ENCODE results near the gene MAML3. TPM values are rescaled to one million over a fixed set of nuclear protein-coding genes. Genes with fewer than 3 reads are reported as not detected.

MAML3 gene
- polyA plus RNA-seq, 1 donor (not counting 4 experiments of a cell fraction or from before 2014, with no cell fraction given) = 0.68 TPM

DNA sequence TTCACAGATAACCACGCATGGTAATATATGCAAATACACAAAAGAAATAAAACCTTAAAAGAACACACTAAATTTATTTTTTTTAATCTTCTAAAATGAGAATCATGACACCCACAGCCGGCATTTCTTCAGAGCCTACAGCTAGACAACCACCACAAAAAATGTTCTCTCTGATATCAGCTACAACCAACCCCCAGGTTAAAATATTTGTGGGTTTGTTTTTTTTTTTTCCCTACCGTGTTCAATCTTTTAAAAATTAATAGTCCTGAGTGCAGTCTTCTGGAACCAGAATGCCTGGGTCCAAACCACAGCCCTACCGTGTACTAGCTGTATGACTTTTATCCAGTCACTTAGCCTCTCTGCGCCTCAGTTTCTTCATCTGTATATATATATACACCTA lies 36.0 kb downstream of the MAML3 start:
- TF ChIP-seq, protein P1, sequence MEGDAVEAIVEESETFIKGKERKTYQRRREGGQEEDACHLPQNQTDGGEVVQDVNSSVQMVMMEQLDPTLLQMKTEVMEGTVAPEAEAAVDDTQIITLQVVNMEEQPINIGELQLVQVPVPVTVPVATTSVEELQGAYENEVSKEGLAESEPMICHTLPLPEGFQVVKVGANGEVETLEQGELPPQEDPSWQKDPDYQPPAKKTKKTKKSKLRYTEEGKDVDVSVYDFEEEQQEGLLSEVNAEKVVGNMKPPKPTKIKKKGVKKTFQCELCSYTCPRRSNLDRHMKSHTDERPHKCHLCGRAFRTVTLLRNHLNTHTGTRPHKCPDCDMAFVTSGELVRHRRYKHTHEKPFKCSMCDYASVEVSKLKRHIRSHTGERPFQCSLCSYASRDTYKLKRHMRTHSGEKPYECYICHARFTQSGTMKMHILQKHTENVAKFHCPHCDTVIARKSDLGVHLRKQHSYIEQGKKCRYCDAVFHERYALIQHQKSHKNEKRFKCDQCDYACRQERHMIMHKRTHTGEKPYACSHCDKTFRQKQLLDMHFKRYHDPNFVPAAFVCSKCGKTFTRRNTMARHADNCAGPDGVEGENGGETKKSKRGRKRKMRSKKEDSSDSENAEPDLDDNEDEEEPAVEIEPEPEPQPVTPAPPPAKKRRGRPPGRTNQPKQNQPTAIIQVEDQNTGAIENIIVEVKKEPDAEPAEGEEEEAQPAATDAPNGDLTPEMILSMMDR (optimal IDR thresholded peaks at IDR 0.05 in 1 of 3, IDR thresholded peaks at IDR 0.05 in 1 of 3, conservative IDR thresholded peaks at IDR 0.05 in 1 of 3; ENCODE audit: extremely low read depth in 1 of 3, insufficient read depth in 2 of 3, low read length in 3 of 3) = no peak
- no peak for TF ChIP-seq EZH2 (IDR thresholded peaks at IDR 0.05; ENCODE audit: low read length)
- Histone ChIP-seq H3K36me3 (ENCODE audit: control insufficient read depth in 2 of 2, extremely low read depth in 1 of 2, insufficient read depth in 2 of 2, low read length in 2 of 2) (no peaks in the 10 kb centered on the region), H3K4me1 (ENCODE audit: control insufficient read depth, extremely low read depth, insufficient read depth, low read length) (peaks cover 11% of the 10 kb centered on the region), H3K9me3 (ENCODE audit: control insufficient read depth, low read depth, low read length) (no peaks in the 10 kb centered on the region), H3K27me3 (ENCODE audit: control insufficient read depth, extremely low read depth, insufficient read depth, low read length) (no peaks in the 10 kb centered on the region), H3K4me3 (ENCODE audit: control insufficient read depth in 2 of 3, extremely low read depth in 1 of 3, insufficient read depth in 2 of 3, low read depth in 1 of 3, low read length in 3 of 3) (no peak overlapping the region), H3K27ac (ENCODE audit: control insufficient read depth, insufficient read depth, low read length) (no peak overlapping the region), H3K9me1 (ENCODE audit: control insufficient read depth, extremely low read depth, insufficient read depth, low read length) (no peaks in the 10 kb centered on the region), H3K79me2 (ENCODE audit: control insufficient read depth, insufficient read depth, low read length) (no peaks in the 10 kb centered on the region), H2AFZ (ENCODE audit: control insufficient read depth, low read length) (no peak overlapping the region), H3K9ac (ENCODE audit: control insufficient read depth, extremely low read depth, insufficient read depth, low read length) (no peak overlapping the region), H3K4me2 (ENCODE audit: control insufficient read depth, extremely low read depth, insufficient read depth, low read depth, low read length) (no peak overlapping the region), H4K20me1 (ENCODE audit: control insufficient read depth, extremely low read depth, insufficient read depth, low read length) (no peaks in the 10 kb centered on the region)
- FAIRE-seq (no peak), DNase-seq (ENCODE audit: low read depth, low spot score) (no peak)
- dilution Hi-C loops (cut with MboI; ENCODE audit: extremely low pct_ligation_motif_present, low sequenced_read_pairs) = no loop called here

DNA sequence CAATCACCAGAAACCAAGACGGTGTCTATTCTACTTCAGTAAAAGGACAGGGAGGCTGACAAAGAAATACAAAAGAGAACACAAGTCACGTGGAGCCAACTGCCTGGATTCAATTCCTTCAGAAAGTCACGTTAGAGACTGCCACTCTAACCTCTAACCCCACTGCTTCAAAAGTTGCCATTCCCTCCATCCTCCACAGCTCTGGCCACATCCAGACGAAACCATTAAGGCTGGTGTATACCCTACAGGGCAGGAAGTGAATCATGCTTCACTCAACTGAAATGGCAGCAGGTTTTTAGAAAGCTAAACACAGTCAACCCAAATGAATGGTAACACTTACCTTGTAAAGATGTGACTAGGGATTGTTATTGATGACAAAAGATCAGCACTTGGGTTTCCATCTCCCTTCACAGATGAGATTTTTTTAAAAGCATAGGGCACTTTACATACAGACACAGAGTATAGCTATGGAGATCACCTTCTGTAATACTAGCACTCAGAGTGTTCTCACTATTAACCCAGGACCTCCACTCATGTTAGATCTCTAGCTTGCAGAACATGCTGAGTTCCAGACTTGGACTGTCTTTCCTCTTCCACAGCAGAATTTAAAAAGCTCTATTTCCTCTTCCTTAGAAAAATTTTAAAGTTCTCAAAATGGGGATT lies 37.4 kb downstream of the MAML3 start:
- H2AFZ ChIP-seq (ENCODE audit: control insufficient read depth, low read length) = peak overlapping the region; percentile 1
- H3K9me3 ChIP-seq (ENCODE audit: control insufficient read depth, low read depth, low read length) = no peaks in the 10 kb centered on the region
- no peak overlapping the region for H3K4me2 ChIP-seq (ENCODE audit: control insufficient read depth, extremely low read depth, insufficient read depth, low read depth, low read length)
- H4K20me1 ChIP-seq (ENCODE audit: control insufficient read depth, extremely low read depth, insufficient read depth, low read length) = no peaks in the 10 kb centered on the region
- no peaks in the 10 kb centered on the region for H3K36me3 ChIP-seq (ENCODE audit: control insufficient read depth in 2 of 2, extremely low read depth in 1 of 2, insufficient read depth in 2 of 2, low read length in 2 of 2)
- H3K4me1 ChIP-seq (ENCODE audit: control insufficient read depth, extremely low read depth, insufficient read depth, low read length) = peaks cover 11% of the 10 kb centered on the region
- H3K27ac ChIP-seq (ENCODE audit: control insufficient read depth, insufficient read depth, low read length) = no peak overlapping the region
- no peak overlapping the region for H3K9ac ChIP-seq (ENCODE audit: control insufficient read depth, extremely low read depth, insufficient read depth, low read length)
- H3K27me3 ChIP-seq (ENCODE audit: control insufficient read depth, extremely low read depth, insufficient read depth, low read length) = no peaks in the 10 kb centered on the region
- dilution Hi-C loops (cut with MboI; ENCODE audit: extremely low pct_ligation_motif_present, low sequenced_read_pairs) = no loop called here
- H3K79me2 ChIP-seq (ENCODE audit: control insufficient read depth, insufficient read depth, low read length) = no peaks in the 10 kb centered on the region
- H3K9me1 ChIP-seq (ENCODE audit: control insufficient read depth, extremely low read depth, insufficient read depth, low read length) = no peaks in the 10 kb centered on the region
- FAIRE-seq (peak; percentile 93), DNase-seq (ENCODE audit: low read depth, low spot score) (no peak)
- TF ChIP-seq, protein P1 (optimal IDR thresholded peaks at IDR 0.05 in 1 of 3, IDR thresholded peaks at IDR 0.05 in 1 of 3, conservative IDR thresholded peaks at IDR 0.05 in 1 of 3; ENCODE audit: extremely low read depth in 1 of 3, insufficient read depth in 2 of 3, low read length in 3 of 3) = no peak
- no peak for TF ChIP-seq EZH2 (IDR thresholded peaks at IDR 0.05; ENCODE audit: low read length)
- H3K4me3 ChIP-seq (ENCODE audit: control insufficient read depth in 2 of 3, extremely low read depth in 1 of 3, insufficient read depth in 2 of 3, low read depth in 1 of 3, low read length in 3 of 3) = no peak overlapping the region
